Neural cell (in vitro differentiated cells): Measurements from ENCODE around the gene THOP1.

ENCODE experiments used
- CTCF ChIP-seq: fragments of 450-650 bp; IDR thresholded peaks from 2 replicates; pipeline ENCODE4 v1.5.1; 2014; ENCODE audit warnings: antibody characterized with exemption, mild to moderate bottlenecking, moderate library complexity; ENCODE audit not compliant: poor library complexity, severe bottlenecking
- EP300 ChIP-seq: fragments of 450-650 bp; conservative IDR thresholded peaks from 2 replicates; pipeline ENCODE4 v1.6.1; 2014; ENCODE audit warnings: antibody characterized with exemption, mild to moderate bottlenecking, moderate library complexity; ENCODE audit not compliant: poor library complexity, severe bottlenecking
- POLR2AphosphoS5 ChIP-seq: IDR thresholded peaks from 2 replicates; pipeline ENCODE4 v1.6.1; 2012
- REST ChIP-seq: IDR thresholded peaks from 2 replicates; pipeline ENCODE4 v1.6.1; 2012; ENCODE audit warnings: borderline replicate concordance

GRCh38 chr19:2764945-2765344 lies 20.4 kb upstream of the THOP1 start:
- TF ChIP-seq CTCF (no peak), POLR2AphosphoS5 (no peak), EP300 (no peak), REST (no peak)
